HepG2 (cell line): ENCODE measurements around the gene EFCAB8. TPM values are rescaled to one million over a fixed set of nuclear protein-coding genes. Genes with fewer than 3 reads are reported as not detected.

Source experiments
- AKNA ChIP-seq: sonication (generic); formaldehyde crosslinking; IDR thresholded peaks from 2 replicates; pipeline ENCODE4 v1.4.0; 2020; ENCODE audit warnings: missing genetic modification reagents, borderline replicate concordance
- ARNT ChIP-seq: fragments of 450-650 bp; IDR thresholded peaks from 2 replicates; pipeline ENCODE4 v1.6.1; 2017
- KLF15 ChIP-seq: sonication (generic); formaldehyde crosslinking; IDR thresholded peaks from 2 replicates; pipeline ENCODE4 v1.8.1; 2023; ENCODE audit warnings: borderline replicate concordance, mild to moderate bottlenecking, inconsistent platforms, missing genetic modification reagents, mixed read lengths
- PATZ1 ChIP-seq: sonication (generic); formaldehyde crosslinking; IDR thresholded peaks from 2 replicates; pipeline ENCODE4 v1.4.0; 2020; ENCODE audit warnings: missing genetic modification reagents
- SKI ChIP-seq: fragments of 450-650 bp; IDR thresholded peaks from one replicate; pipeline ENCODE4 v1.6.1; 2018; ENCODE audit warnings: mild to moderate bottlenecking; ENCODE audit not compliant: partially characterized antibody
- ZBTB7A ChIP-seq: sonication (generic); formaldehyde crosslinking; IDR thresholded peaks from 2 replicates; pipeline ENCODE4 v1.8.0; 2022; ENCODE audit warnings: mild to moderate bottlenecking, missing genetic modification reagents
- ZNF142 ChIP-seq: sonication (generic); formaldehyde crosslinking; IDR thresholded peaks from 2 replicates; pipeline ENCODE4 v1.4.0; 2020; ENCODE audit warnings: missing genetic modification reagents
- ZNF335 ChIP-seq: sonication (generic); formaldehyde crosslinking; IDR thresholded peaks from 2 replicates; pipeline ENCODE4 v1.4.0; 2020; ENCODE audit warnings: missing genetic modification reagents
- ZNF34 ChIP-seq: sonication (generic); formaldehyde crosslinking; IDR thresholded peaks from 2 replicates; pipeline ENCODE4 v1.4.0; 2020; ENCODE audit warnings: mild to moderate bottlenecking, missing genetic modification reagents, borderline replicate concordance
- ZNF547 ChIP-seq: sonication (generic); formaldehyde crosslinking; IDR thresholded peaks from 2 replicates; pipeline ENCODE4 v1.5.1; 2020; ENCODE audit warnings: mild to moderate bottlenecking, missing genetic modification reagents
- ZNF639 ChIP-seq: conservative IDR thresholded peaks from 2 replicates; pipeline ENCODE4 v1.6.1; 2018; ENCODE audit warnings: missing genetic modification reagents
- ZNF670 ChIP-seq: sonication (generic); formaldehyde crosslinking; IDR thresholded peaks from 2 replicates; pipeline ENCODE4 v1.8.0; 2022; ENCODE audit warnings: mild to moderate bottlenecking, missing genetic modification reagents, borderline replicate concordance
- ZSCAN25 ChIP-seq: sonication (generic); formaldehyde crosslinking; IDR thresholded peaks from 2 replicates; pipeline ENCODE4 v1.8.0; 2022; ENCODE audit warnings: mild to moderate bottlenecking, missing genetic modification reagents
- ZSCAN9 ChIP-seq: IDR thresholded peaks from 2 replicates; pipeline ENCODE4 v1.6.1; 2016; ENCODE audit warnings: borderline replicate concordance
- polyA plus RNA-seq, 8 experiments: library from polyadenylated mRNA; depleted of rRNA in 3 of 8; stranded (reverse) in 7 of 8; unstranded in 1 of 8; fragments of >200 nt; fragmentation: Illumina TruSeq in 4 of 8; extraction: Trizol in 4 of 8; gene quantifications; 2 replicates each; pipeline versions ENCODE4 v1.2.1 to v1.2.3, GENCODE V29; 2011 to 2016; ENCODE audit warnings: low read depth in 4 of 8, missing spikeins in 1 of 8, mixed read lengths in 1 of 8; ENCODE audit not compliant: insufficient read depth in 1 of 8
- total RNA-seq, 5 experiments: library from RNA; depleted of rRNA; stranded (reverse); fragments of >200 nt; fragmentation: Illumina TruSeq; extraction: Trizol; gene quantifications; 2 replicates each; pipeline ENCODE4 v1.2.3, GENCODE V29; 2016; ENCODE audit warnings: low read depth in 1 of 5

EFCAB8 gene
- total and polyA plus RNA-seq, 2 of the 13 experiments (the other 11 are each of a cell fraction or from before 2014, with no cell fraction given) = 0.15 to 0.22 TPM

- no peak for TF ChIP-seq ZNF142 (CRISPR knock-in tag)
- TF ChIP-seq ZNF670 (CRISPR knock-in tag) = no peak
- TF ChIP-seq ARNT = no peak
- no peak for TF ChIP-seq ZNF34 (CRISPR knock-in tag)
- TF ChIP-seq ZSCAN9 (CRISPR knock-in tag) = no peak
- no peak for TF ChIP-seq AKNA (CRISPR knock-in tag)
- peak; percentile 78 for TF ChIP-seq PATZ1
- no peak for TF ChIP-seq SKI
- no peak for TF ChIP-seq ZNF639 (CRISPR knock-in tag)
- TF ChIP-seq ZBTB7A (CRISPR knock-in tag) = 0 out of 2 replicates have a peak, but pooled peaks have one; percentile 33
- TF ChIP-seq ZNF547 (CRISPR knock-in tag) = no peak
- no peak for TF ChIP-seq KLF15 (CRISPR knock-in tag)
- TF ChIP-seq ZSCAN25 (CRISPR knock-in tag) = no peak
- TF ChIP-seq ZNF335 (CRISPR knock-in tag) = no peak
These were observed 44.0 kb downstream of the EFCAB8 start (continued) for GRCh38 chr20:32902456-32903420.
